GM18520 (cell line): ENCODE results near the gene MSX2.

Source experiments
- ATAC-seq: cut with Tn5 transposase; IDR thresholded peaks from one replicate; pipeline ENCODE4 v1.9.1; 2021; ENCODE audit not compliant: unreplicated experiment

Gene MSX2

DNA sequence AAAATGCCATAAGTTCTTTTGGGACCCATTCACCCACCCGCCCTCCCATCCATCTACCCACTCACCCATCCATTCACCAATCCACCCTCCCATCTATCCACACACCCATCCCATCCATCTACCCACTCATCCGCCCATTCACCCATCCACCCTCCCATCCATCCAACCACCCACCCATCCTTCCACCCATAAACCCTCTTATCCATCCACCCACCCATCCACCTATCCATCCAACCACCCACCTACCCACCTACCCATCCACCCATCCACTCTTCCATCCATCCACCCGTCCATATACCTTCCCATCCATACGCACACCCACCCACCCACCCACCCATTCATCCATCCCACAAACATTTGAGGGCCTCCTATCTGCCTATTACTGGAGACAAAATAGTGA, 43.3 kb downstream of the MSX2 start:
- ATAC-seq: no peak

DNA sequence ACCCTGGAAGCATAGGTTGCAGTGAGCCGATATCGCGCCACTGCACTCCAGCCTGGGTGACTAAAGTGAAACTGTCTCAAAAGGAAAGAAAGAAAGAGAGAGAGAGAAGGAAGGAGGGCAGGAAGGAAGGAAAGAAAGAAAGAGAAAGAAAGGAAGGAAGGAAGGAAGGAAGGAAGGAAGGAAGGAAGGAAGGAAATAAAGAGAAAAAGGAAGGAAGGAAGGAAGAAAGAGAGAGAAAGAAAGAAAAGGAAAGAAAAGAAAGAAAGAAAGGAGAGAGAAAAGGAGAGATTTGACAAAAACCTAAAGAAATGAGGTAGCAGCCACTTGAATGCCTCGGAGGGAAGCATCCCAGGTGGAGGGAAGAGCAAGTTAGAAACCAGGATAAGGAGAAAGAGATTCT, 44.6 kb downstream of the MSX2 start:
- no peak for ATAC-seq

DNA sequence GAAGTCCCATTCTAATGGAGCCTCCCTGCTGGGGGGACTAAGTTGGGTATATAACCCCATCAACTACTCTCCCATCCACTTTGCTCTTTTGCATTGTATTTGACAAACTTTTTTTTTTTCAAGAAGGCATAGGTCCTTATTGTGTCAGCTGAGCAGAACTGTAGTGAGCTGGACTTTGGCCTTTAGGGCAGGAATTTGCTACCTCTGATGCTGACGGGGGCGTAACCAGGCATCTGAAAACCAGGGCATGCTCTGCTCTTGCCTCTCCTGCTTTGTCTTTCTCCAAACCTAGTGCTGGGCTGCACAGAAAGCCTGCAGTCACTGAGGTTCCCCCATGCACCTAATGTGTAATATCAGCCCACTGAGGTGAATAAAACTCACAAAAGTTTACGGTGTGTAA, 49.0 kb downstream of the MSX2 start:
- no peak for ATAC-seq

DNA sequence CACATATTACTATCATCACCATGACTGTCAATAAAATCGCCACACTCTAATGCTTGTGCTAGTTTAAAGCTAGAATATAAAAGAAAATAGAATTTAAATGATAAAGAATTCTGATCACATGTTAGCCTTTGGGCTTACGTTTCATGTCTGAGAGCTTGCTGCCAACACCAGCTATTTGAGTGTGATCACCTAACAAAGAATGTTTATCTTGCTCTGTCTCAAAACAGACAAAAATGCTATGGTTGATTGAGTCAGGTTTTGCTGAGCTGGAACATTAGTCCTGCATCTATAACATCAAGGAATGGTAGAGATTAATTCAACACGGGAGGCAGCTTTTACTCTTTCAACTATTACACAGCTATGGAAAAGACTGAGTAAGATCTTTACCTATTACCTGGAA, 50.7 kb downstream of the MSX2 start:
- no peak for ATAC-seq

DNA sequence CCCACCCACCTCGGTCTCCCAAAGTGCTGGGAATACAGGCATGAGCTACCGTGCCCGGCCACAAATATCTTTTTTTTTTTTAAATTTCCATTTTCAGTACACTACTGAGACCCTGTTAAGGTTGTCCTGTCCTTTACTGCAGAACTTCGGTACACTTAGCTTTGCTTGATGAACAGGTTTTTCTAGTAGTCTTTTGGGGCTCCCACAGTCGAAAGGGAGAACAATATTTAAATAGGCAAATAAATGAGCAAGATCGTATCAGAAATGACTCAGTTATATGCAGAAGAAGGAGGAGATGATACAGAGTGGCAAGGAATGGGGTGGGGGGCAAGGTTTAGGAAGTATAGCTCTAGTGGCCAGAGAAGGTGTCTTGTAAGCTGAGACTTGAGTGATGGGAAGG, 52.7 kb downstream of the MSX2 start:
- ATAC-seq: no peak

DNA sequence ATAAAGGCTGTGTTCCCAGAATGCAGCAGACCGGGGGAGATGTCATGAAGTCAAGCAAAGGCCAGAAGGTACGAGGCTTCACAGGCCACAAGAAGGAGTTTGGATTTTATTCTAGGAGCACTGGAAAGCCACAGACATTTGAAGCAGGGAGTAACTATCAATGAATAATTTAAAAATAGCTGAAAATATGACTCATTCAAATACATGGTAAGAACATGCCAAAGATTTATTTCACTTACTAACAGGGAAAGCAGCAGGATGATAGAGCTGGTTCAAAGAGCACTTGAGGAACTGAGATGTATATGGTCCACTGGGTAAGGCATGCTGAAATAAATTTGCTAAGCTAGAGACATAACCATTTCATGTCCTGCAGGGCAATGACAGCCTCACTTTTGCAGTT, 53.2 kb downstream of the MSX2 start:
- ATAC-seq: no peak
